KMS-11 (cell line): ENCODE data around the gene PPP1R9B.
A peak's percentile ranks its signal among the peaks of the same experiment; 100 is the strongest.

Experiments
- H2AFZ ChIP-seq: fragments of 200-600 bp; sonication (generic); 2 replicates; pipeline ENCODE4 v1.6.1; 2016; ENCODE audit warnings: antibody characterized with exemption, mixed run types, low read depth
- H3K27ac ChIP-seq: fragments of 200-600 bp; sonication (generic); 2 replicates; pipeline ENCODE4 v1.6.1; 2016; ENCODE audit warnings: mild to moderate bottlenecking, mixed run types
- H3K27me3 ChIP-seq: fragments of 200-600 bp; sonication (generic); 2 replicates; pipeline ENCODE4 v1.6.1; 2017; ENCODE audit warnings: mild to moderate bottlenecking, low read depth, mixed run types, moderate library complexity; ENCODE audit not compliant: insufficient read depth
- H3K36me3 ChIP-seq: fragments of 200-600 bp; sonication (generic); 2 replicates; pipeline ENCODE4 v1.6.1; 2017; ENCODE audit warnings: mild to moderate bottlenecking, mixed run types; ENCODE audit not compliant: insufficient read depth
- H3K4me1 ChIP-seq: fragments of 200-600 bp; sonication (generic); 2 replicates; pipeline ENCODE4 v1.6.1; 2016; ENCODE audit warnings: mild to moderate bottlenecking, low read depth, mixed run types; ENCODE audit not compliant: poor library complexity, severe bottlenecking
- H3K4me2 ChIP-seq: fragments of 200-600 bp; sonication (generic); 2 replicates; pipeline ENCODE4 v1.7.0; 2016; ENCODE audit warnings: mild to moderate bottlenecking, mixed run types
- H3K4me3 ChIP-seq: fragments of 200-600 bp; sonication (generic); IDR thresholded peaks from 2 replicates; pipeline ENCODE4 v1.6.1; 2017; ENCODE audit warnings: low read depth, low read length, mixed read lengths; ENCODE audit not compliant: insufficient read depth
- H3K79me2 ChIP-seq: fragments of 200-600 bp; sonication (generic); 2 replicates; pipeline ENCODE4 v1.6.1; 2016; ENCODE audit warnings: low read depth, mixed run types; ENCODE audit not compliant: insufficient read depth
- H3K9ac ChIP-seq: fragments of 200-600 bp; sonication (generic); 2 replicates; pipeline ENCODE4 v1.6.1; 2016; ENCODE audit warnings: mild to moderate bottlenecking, mixed run types
- H4K20me1 ChIP-seq: fragments of 200-600 bp; sonication (generic); 2 replicates; pipeline ENCODE4 v1.6.1; 2016; ENCODE audit warnings: mild to moderate bottlenecking, mixed run types; ENCODE audit not compliant: insufficient read depth
- CTCF ChIP-seq: fragments of 200-600 bp; sonication (generic); conservative IDR thresholded peaks from 2 replicates; pipeline ENCODE4 v1.6.1; 2017; ENCODE audit warnings: low read depth, mild to moderate bottlenecking, antibody characterized with exemption, low read length, moderate library complexity, mixed read lengths

Gene PPP1R9B

GRCh38 chr17:50180111-50180510, 29.6 kb upstream of the PPP1R9B start:
- Histone ChIP-seq H3K27ac (no peak overlapping the region), H3K79me2 (no peaks in the 10 kb centered on the region), H3K9ac (no peak overlapping the region), H4K20me1 (no peaks in the 10 kb centered on the region), H2AFZ (no peak overlapping the region), H3K4me1 (peaks cover 42% of the 10 kb centered on the region), H3K36me3 (no peaks in the 10 kb centered on the region), H3K4me2 (no peak overlapping the region), H3K27me3 (peaks cover 8% of the 10 kb centered on the region), H3K4me3 (no peak overlapping the region)
- no peak for TF ChIP-seq CTCF

- Histone ChIP-seq H4K20me1 (no peaks in the 10 kb centered on the region), H2AFZ (peak overlapping the region; percentile 47), H3K79me2 (no peaks in the 10 kb centered on the region), H3K36me3 (no peaks in the 10 kb centered on the region), H3K4me2 (no peak overlapping the region), H3K9ac (peak overlapping the region; percentile 23; the same call in 1 of the 2 replicates), H3K4me3 (no peak overlapping the region), H3K27me3 (no peaks in the 10 kb centered on the region), H3K4me1 (peaks cover 24% of the 10 kb centered on the region), H3K27ac (no peak overlapping the region; the same call in 1 of the 2 replicates)
- TF ChIP-seq CTCF, result peak; percentile 70
Measured at GRCh38 chr17:50177983-50178834, 27.7 kb upstream of the PPP1R9B start.

GRCh38 chr17:50177476-50177875, 27.0 kb upstream of the PPP1R9B start:
- Histone ChIP-seq H3K4me2 (no peak overlapping the region), H3K9ac (no peak overlapping the region)

GRCh38 chr17:50176559-50177357, 26.3 kb upstream of the PPP1R9B start:
- Histone ChIP-seq H3K4me1 (peaks cover 35% of the 10 kb centered on the region), H2AFZ (no peak overlapping the region), H3K27me3 (no peaks in the 10 kb centered on the region), H3K27ac (no peak overlapping the region), H3K36me3 (no peaks in the 10 kb centered on the region), H3K4me2 (no peak overlapping the region), H3K9ac (no peak overlapping the region), H3K4me3 (no peak overlapping the region), H3K79me2 (no peaks in the 10 kb centered on the region), H4K20me1 (no peaks in the 10 kb centered on the region)
- TF ChIP-seq CTCF, result no peak

More at GRCh38 chr17:50177476-50177875, 27.0 kb upstream of the PPP1R9B start:
- no peak for TF ChIP-seq CTCF
- H3K27me3 ChIP-seq, result no peaks in the 10 kb centered on the region
- peak overlapping the region; percentile 47 for H2AFZ ChIP-seq
- no peak overlapping the region for H3K4me3 ChIP-seq
- H3K27ac ChIP-seq, result no peak overlapping the region
- H4K20me1 ChIP-seq, result no peaks in the 10 kb centered on the region
- peaks cover 30% of the 10 kb centered on the region for H3K4me1 ChIP-seq
- H3K79me2 ChIP-seq, result no peaks in the 10 kb centered on the region
- H3K36me3 ChIP-seq, result no peaks in the 10 kb centered on the region
